ENCODE results near the gene COPRS. TPM values are rescaled to one million over a fixed set of nuclear protein-coding genes. Genes with fewer than 3 reads are reported as not detected.

The COPRS gene
- 41.2 and 46.8 TPM in 2 replicates for total RNA-seq (2022)
- Bru-seq, nascent RNA: percentile 70 among the genes with signal in this experiment
- percentile 78 among the genes with signal in this experiment for BruChase-seq, experiment 1, labeled RNA remaining after a 6-hour chase
- BruChase-seq, experiment 2, labeled RNA remaining after a 2-hour chase: percentile 69 among the genes with signal in this experiment
- long read RNA-seq, transcript COPRS-201 (4 exons, 968 nt): major isoform, 81 of 85 reads
- long read RNA-seq, partial matches to known transcripts: 0 of 85 reads
- long read RNA-seq, other reads (novel, unspliced or antisense): 4 of 85 reads

- intact Hi-C loops (cut with micrococcal nuclease): no loop called here
- Mint-ChIP-seq H3K36me3 (ENCODE audit: insufficient read depth, unreplicated experiment) (peaks cover 49% of the 10 kb centered on the region), H3K9me3 (ENCODE audit: unreplicated experiment) (no peaks in the 10 kb centered on the region), H3K27ac (ENCODE audit: low read depth, unreplicated experiment) (no peak within 1 kb of the TSS), H3K4me3 (ENCODE audit: unreplicated experiment) (peak within 1 kb of the TSS; percentile 68), H3K4me1 (ENCODE audit: insufficient read depth, unreplicated experiment) (peaks cover 25% of the 10 kb centered on the region), H3K27me3 (ENCODE audit: insufficient read depth, unreplicated experiment) (no peaks in the 10 kb centered on the region)
- CTCF ChIA-PET: interaction anchor here (0.8 to 2.2 kb wide), 4 partner anchors 17 to 422 kb away, joined by 3 to 10 read pairs (median 3); partner anchors contain the start of gene UTP6
- no peak for TF ChIP-seq CTCF (IDR thresholded peaks at IDR 0.05; ENCODE audit: unreplicated experiment)
- POLR2A ChIA-PET: interaction anchor here (0.5 to 1.8 kb wide), 12 partner anchors 9 to 422 kb away, joined by 3 to 10 read pairs (median 4); partner anchors contain the start of gene UTP6
- DNase-seq (ENCODE audit: unreplicated experiment): peak; percentile 80
- no TSS peak for BruUV-seq (replicated peaks)
Observed at GRCh38 chr17:31858642-31859486, at the start of gene COPRS. Gene COPRS (minus strand): TSS chr17:31859244. CDS start chr17:31859199, 45 bp downstream.

- Mint-ChIP-seq H3K27me3 (ENCODE audit: insufficient read depth, unreplicated experiment) (peaks cover 11% of the 10 kb centered on the region), H3K4me1 (ENCODE audit: insufficient read depth, unreplicated experiment) (no peaks in the 10 kb centered on the region), H3K4me3 (ENCODE audit: unreplicated experiment) (no peak overlapping the region), H3K36me3 (ENCODE audit: insufficient read depth, unreplicated experiment) (no peaks in the 10 kb centered on the region), H3K27ac (ENCODE audit: low read depth, unreplicated experiment) (no peak overlapping the region), H3K9me3 (ENCODE audit: unreplicated experiment) (no peaks in the 10 kb centered on the region)
- POLR2A ChIA-PET: no interaction called here
- no peak for DNase-seq (ENCODE audit: unreplicated experiment)
- CTCF ChIA-PET: interaction anchor here (1.0 kb wide), 2 partner anchors 11 to 350 kb away, joined by 5 read pairs; no protein-coding TSS in a partner anchor
- intact Hi-C loops (cut with micrococcal nuclease): no loop called here
- BruUV-seq (replicated peaks): no TSS peak
- TF ChIP-seq CTCF (IDR thresholded peaks at IDR 0.05; ENCODE audit: unreplicated experiment): no peak
Observed at GRCh38 chr17:31908386-31908785, 49.3 kb upstream of the COPRS start.

GRCh38 chr17:31907342-31907962 is 48.4 kb upstream of the COPRS start:
- Mint-ChIP-seq H3K36me3 (ENCODE audit: insufficient read depth, unreplicated experiment) (no peaks in the 10 kb centered on the region), H3K27me3 (ENCODE audit: insufficient read depth, unreplicated experiment) (peaks cover 11% of the 10 kb centered on the region), H3K27ac (ENCODE audit: low read depth, unreplicated experiment) (no peak overlapping the region), H3K4me1 (ENCODE audit: insufficient read depth, unreplicated experiment) (no peaks in the 10 kb centered on the region), H3K9me3 (ENCODE audit: unreplicated experiment) (no peaks in the 10 kb centered on the region), H3K4me3 (ENCODE audit: unreplicated experiment) (no peak overlapping the region)
- TF ChIP-seq CTCF (IDR thresholded peaks at IDR 0.05; ENCODE audit: unreplicated experiment): no peak
- intact Hi-C loops (cut with micrococcal nuclease): no loop called here
- BruUV-seq (replicated peaks): no TSS peak
- POLR2A ChIA-PET: no interaction called here
- CTCF ChIA-PET: interaction anchor here (0.9 to 1.2 kb wide), 3 partner anchors 8 to 413 kb away, joined by 3 to 10 read pairs (median 5); no protein-coding TSS in a partner anchor
- peak; percentile 46 for DNase-seq (ENCODE audit: unreplicated experiment)

All from MCF 10A (cell line).